HepG2 (cell line): ENCODE data around the gene MEP1B. TPM values are rescaled to one million over a fixed set of nuclear protein-coding genes. Genes with fewer than 3 reads are reported as not detected.
A peak's percentile ranks its signal among the peaks of the same experiment; 100 is the strongest.

Source experiments
- BRD4 ChIP-seq: sonication (generic); formaldehyde crosslinking; IDR thresholded peaks from 2 replicates; pipeline ENCODE4 v1.4.0; 2020; ENCODE audit warnings: missing genetic modification reagents
- ELK4 ChIP-seq: sonication (generic); formaldehyde crosslinking; IDR thresholded peaks from 2 replicates; pipeline ENCODE4 v1.9.0; 2021; ENCODE audit warnings: missing genetic modification reagents, borderline replicate concordance
- FLYWCH1 ChIP-seq: sonication (generic); formaldehyde crosslinking; IDR thresholded peaks from 2 replicates; pipeline ENCODE4 v1.8.1; 2023; ENCODE audit warnings: mild to moderate bottlenecking, missing genetic modification reagents
- FOSL2 ChIP-seq: sonication (generic); formaldehyde crosslinking; IDR thresholded peaks from 2 replicates; pipeline ENCODE4 v1.4.0; 2020; ENCODE audit warnings: missing genetic modification reagents
- HINFP ChIP-seq: sonication (generic); formaldehyde crosslinking; IDR thresholded peaks from 2 replicates; pipeline ENCODE4 v1.4.0; 2020; ENCODE audit warnings: low read depth, mild to moderate bottlenecking, missing genetic modification reagents
- HNF1B ChIP-seq: sonication (generic); formaldehyde crosslinking; IDR thresholded peaks from 2 replicates; pipeline ENCODE4 v1.5.1; 2020; ENCODE audit warnings: mild to moderate bottlenecking, moderate library complexity, missing genetic modification reagents
- MLLT10 ChIP-seq: sonication (generic); formaldehyde crosslinking; IDR thresholded peaks from 2 replicates; pipeline ENCODE4 v1.4.0; 2020; ENCODE audit warnings: missing genetic modification reagents
- RFXAP ChIP-seq: sonication (generic); formaldehyde crosslinking; IDR thresholded peaks from 2 replicates; pipeline ENCODE4 v1.4.0; 2020; ENCODE audit warnings: missing genetic modification reagents, borderline replicate concordance
- SETDB1 ChIP-seq: sonication (generic); formaldehyde crosslinking; IDR thresholded peaks from 2 replicates; pipeline ENCODE4 v1.5.1; 2020; ENCODE audit warnings: missing genetic modification reagents, mild to moderate bottlenecking, borderline replicate concordance
- SNAPC2 ChIP-seq: sonication (generic); formaldehyde crosslinking; IDR thresholded peaks from 2 replicates; pipeline ENCODE4 v1.8.1; 2022; ENCODE audit warnings: mild to moderate bottlenecking, missing genetic modification reagents
- TAF15 ChIP-seq: fragments of 200-400 bp; formaldehyde crosslinking; IDR thresholded peaks from one replicate; pipeline ENCODE4 v1.6.1; 2018; ENCODE audit warnings: mild to moderate bottlenecking, low read depth, low read length; ENCODE audit not compliant: poor library complexity, severe bottlenecking
- TBL1XR1 ChIP-seq: fragments of 150-350 bp; IDR thresholded peaks from 2 replicates; pipeline ENCODE4 v1.6.1; 2014; ENCODE audit warnings: borderline replicate concordance, low read length; ENCODE audit not compliant: partially characterized antibody
- TERF1 ChIP-seq: sonication (generic); formaldehyde crosslinking; IDR thresholded peaks from 2 replicates; pipeline ENCODE4 v1.8.0; 2022; ENCODE audit warnings: mild to moderate bottlenecking, missing genetic modification reagents, moderate library complexity
- TFDP1 ChIP-seq: IDR thresholded peaks from 2 replicates; pipeline ENCODE4 v1.6.1; 2016; ENCODE audit warnings: missing compliant biosample characterization, missing genetic modification reagents, borderline replicate concordance
- ZBTB42 ChIP-seq: sonication (generic); formaldehyde crosslinking; IDR thresholded peaks from 2 replicates; pipeline ENCODE4 v1.5.0; 2020; ENCODE audit warnings: mild to moderate bottlenecking, missing genetic modification reagents
- ZFP90 ChIP-seq: sonication (generic); formaldehyde crosslinking; IDR thresholded peaks from 2 replicates; pipeline ENCODE4 v1.8.0; 2022; ENCODE audit warnings: missing genetic modification reagents, mild to moderate bottlenecking, inconsistent platforms, borderline replicate concordance
- ZNF546 ChIP-seq: sonication (generic); formaldehyde crosslinking; conservative IDR thresholded peaks from 2 replicates; pipeline ENCODE4 v1.8.1; 2023; ENCODE audit warnings: mild to moderate bottlenecking, missing genetic modification reagents
- ZNF720 ChIP-seq: sonication (generic); formaldehyde crosslinking; IDR thresholded peaks from 2 replicates; pipeline ENCODE4 v1.4.0; 2020; ENCODE audit warnings: missing genetic modification reagents
- ZNF749 ChIP-seq: sonication (generic); formaldehyde crosslinking; IDR thresholded peaks from 2 replicates; pipeline ENCODE4 v1.8.0; 2022; ENCODE audit warnings: mild to moderate bottlenecking, missing genetic modification reagents, moderate library complexity, borderline replicate concordance
- ZSCAN12 ChIP-seq: sonication (generic); formaldehyde crosslinking; IDR thresholded peaks from 2 replicates; pipeline ENCODE4 v1.9.0; 2021; ENCODE audit warnings: mild to moderate bottlenecking, missing genetic modification reagents
- ZXDC ChIP-seq: sonication (generic); formaldehyde crosslinking; IDR thresholded peaks from 2 replicates; pipeline ENCODE4 v1.5.0; 2020; ENCODE audit warnings: mild to moderate bottlenecking, missing genetic modification reagents
- polyA plus RNA-seq, 8 experiments: library from polyadenylated mRNA; depleted of rRNA in 3 of 8; stranded (reverse) in 7 of 8; unstranded in 1 of 8; fragments of >200 nt; fragmentation: Illumina TruSeq in 4 of 8; extraction: Trizol in 4 of 8; gene quantifications; 2 replicates each; pipeline versions ENCODE4 v1.2.1 to v1.2.3, GENCODE V29; 2011 to 2016; ENCODE audit warnings: low read depth in 4 of 8, missing spikeins in 1 of 8, mixed read lengths in 1 of 8; ENCODE audit not compliant: insufficient read depth in 1 of 8
- total RNA-seq, 5 experiments: library from RNA; depleted of rRNA; stranded (reverse); fragments of >200 nt; fragmentation: Illumina TruSeq; extraction: Trizol; gene quantifications; 2 replicates each; pipeline ENCODE4 v1.2.3, GENCODE V29; 2016; ENCODE audit warnings: low read depth in 1 of 5

Gene MEP1B
- total and polyA plus RNA-seq, 2 of the 13 experiments (the other 11 are each of a cell fraction or from before 2014, with no cell fraction given): not detected

GRCh38 chr18:32158108-32158624 is 31.7 kb upstream of the MEP1B start (continued):
- no peak for TF ChIP-seq SETDB1 (CRISPR knock-in tag)
- TF ChIP-seq ZNF546 (CRISPR knock-in tag): no peak
- no peak for TF ChIP-seq ELK4 (CRISPR knock-in tag)
- no peak for TF ChIP-seq TFDP1 (CRISPR knock-in tag)
- no peak for TF ChIP-seq RFXAP
- no peak for TF ChIP-seq TERF1 (CRISPR knock-in tag)
- peak; percentile 41 for TF ChIP-seq FOSL2 (CRISPR knock-in tag)
- no peak for TF ChIP-seq ZSCAN12 (CRISPR knock-in tag)
- TF ChIP-seq MLLT10 (CRISPR knock-in tag): no peak
- TF ChIP-seq HNF1B (CRISPR knock-in tag): no peak
- no peak for TF ChIP-seq HINFP (CRISPR knock-in tag)
- no peak for TF ChIP-seq TAF15
- TF ChIP-seq ZBTB42 (CRISPR knock-in tag): no peak
- TF ChIP-seq FLYWCH1 (CRISPR knock-in tag): no peak
- no peak for TF ChIP-seq SNAPC2 (CRISPR knock-in tag)
- no peak for TF ChIP-seq ZNF749 (CRISPR knock-in tag)
- TF ChIP-seq ZNF720 (CRISPR knock-in tag): no peak
- TF ChIP-seq BRD4 (CRISPR knock-in tag): no peak
- no peak for TF ChIP-seq ZFP90
- TF ChIP-seq TBL1XR1: no peak
- TF ChIP-seq ZXDC (CRISPR knock-in tag): no peak
